Pancreas (tissue), 10 donors: Measurements from ENCODE around the gene CEBPE. TPM values are rescaled to one million over a fixed set of nuclear protein-coding genes. Genes with fewer than 3 reads are reported as not detected.
"Not testable (repeated sequence)": the region's sequence is repeated elsewhere in the genome, so short reads cannot be mapped to it uniquely, and the experiment has no call there.

Experiments
- ATAC-seq, 4 donors: fragments of 200-7000 bp; cut with Tn5 transposase; one replicate each; pipeline versions ENCODE4 v1.8.0 to v1.9.1; 2020; ENCODE audit warnings: mild to moderate bottlenecking in 4 of 4, moderate library complexity in 4 of 4
- DNase-seq, 6 donors: peaks; one replicate each; pipeline ENCODE4 v3.0.0-alpha.2; 2020
- FAIRE-seq: peaks from 2 replicates; lab custom pipeline; 2012; peaks lifted over from hg19 to GRCh38; lab: Jason Lieb, UNC
- H3K27ac ChIP-seq, 4 donors: fragments of 200-600 bp; sonication (generic); 1 replicate in 3 of 4; 2 replicates in 1 of 4; pipeline versions ENCODE4 v1.5.0 to v1.8.0; 2020
- H3K27me3 ChIP-seq, 4 donors: fragments of 200-600 bp; one replicate each; pipeline ENCODE4 v1.8.0; 2021
- H3K36me3 ChIP-seq, 3 donors: fragments of 200-600 bp; sonication (generic) in 1 of 3; one replicate each; pipeline versions ENCODE4 v1.5.0 to v1.8.0; 2020 to 2021
- H3K4me1 ChIP-seq, 3 donors: fragments of 200-600 bp; one replicate each; pipeline ENCODE4 v1.8.0; 2021
- H3K4me3 ChIP-seq, 4 donors: fragments of 200-600 bp; sonication (generic) in 2 of 4; one replicate each; pipeline versions ENCODE4 v1.5.0 to v1.8.0; 2020 to 2021
- H3K9me3 ChIP-seq, 4 donors: fragments of 200-600 bp; one replicate each; pipeline ENCODE4 v1.8.0; 2021
- WGBS, 2 donors: extraction: QIAGEN DNeasy Blood & Tissue Kit; methylation state at CpG; one replicate each; pipeline ENCODE4 v1.1.7; 2013; 5-methylcytosine and 5-hydroxymethylcytosine counted together
- intact Hi-C, 3 donors: fragments of 100-400 bp; cut with DNase I; formaldehyde crosslinking; loops; one replicate each; pipeline versions ENCODE4 v1.11.1 to v1.14.2; 2022
- polyA plus RNA-seq, 2 donors: library from polyadenylated mRNA; stranded (reverse); fragments of 200-250 nt; gene quantifications; one replicate each; pipeline ENCODE4 v1.2.3, GENCODE V29; 2013
- total RNA-seq, 6 donors: library from RNA; stranded (reverse); fragmentation: NEBNext Ultra II Directional in 4 of 6; extraction: Animal tissue kit (Norgen Biotek cat#: 25700) in 4 of 6; gene quantifications; one replicate each; pipeline versions ENCODE4 v1.2.1 to v1.2.4, GENCODE V29; 2021 to 2023
- TF ChIP-seq, protein P1 (sequence below), 4 donors: fragments of 200-600 bp; sonication (generic) in 3 of 4; IDR thresholded peaks; one replicate each; pipeline versions ENCODE4 v1.5.0 to v1.8.0; 2021; ENCODE audit warnings: antibody characterized with exemption in 4 of 4
- donor health status: healthy with polysubstance abuse.
- donor health status: DM: no; HTN: no; CAD: no; lungs with moderate emphysema.
- donor health status: DM: no; HTN: no; CAD: no.
- donor health status: control.
- donor health status: control.
- donor health status: Bipolar disorder and iron deficiency.
- donor health status: DM: yes; HTN: yes; CAD: no.
- donor health status: DM: no; HTN: no; CAD: no.
- donor health status: DM: no; HTN: no; CAD: no.
- donor health status: DM: yes; HTN: yes; CAD: no.

The CEBPE gene
- total and polyA plus RNA-seq, 8 donors, result not detected

DNA sequence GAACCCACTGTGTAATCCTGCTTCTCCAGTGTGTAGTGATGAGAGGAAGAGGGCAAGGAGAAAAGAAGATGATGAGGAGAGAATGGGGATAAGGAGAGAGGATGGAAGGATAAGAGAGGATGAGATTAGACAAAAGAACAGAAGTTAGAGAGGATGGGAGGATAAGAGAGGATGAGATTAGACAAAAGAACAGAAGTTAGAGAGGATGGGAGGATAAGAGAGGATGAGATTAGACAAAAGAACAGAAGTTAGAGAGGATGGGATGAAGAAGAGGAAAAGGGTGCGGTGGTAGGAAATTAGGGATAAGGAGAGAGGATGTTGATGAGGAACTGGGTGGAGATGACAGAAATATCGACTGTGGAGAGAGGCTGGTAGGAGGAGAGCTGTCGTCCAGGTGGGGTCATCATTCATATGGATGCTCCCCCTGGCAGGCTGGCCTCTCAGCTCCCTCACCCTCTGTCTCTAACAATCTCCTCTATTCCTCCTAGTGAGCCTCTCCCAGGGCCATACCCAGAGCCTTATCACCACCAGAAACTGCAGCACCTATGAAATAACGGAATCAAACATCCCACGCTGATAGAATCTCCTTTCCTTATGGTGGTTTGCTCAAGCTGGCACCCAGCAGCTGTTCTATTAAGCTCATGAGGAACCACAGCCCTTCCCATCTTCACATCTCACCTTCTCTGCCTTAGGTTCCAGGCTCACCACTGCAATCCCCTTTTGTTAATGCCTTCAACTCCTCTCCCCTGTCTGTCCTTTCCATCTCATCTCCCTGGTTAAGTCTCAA lies 8.3 kb downstream of the CEBPE start:
- H3K36me3 ChIP-seq, result no peaks in the 10 kb centered on the region
- H3K9me3 ChIP-seq, result no peaks in the 10 kb centered on the region
- FAIRE-seq, result no peak
- no peak overlapping the region for H3K4me3 ChIP-seq
- no peaks in the 10 kb centered on the region for H3K27me3 ChIP-seq
- H3K4me1 ChIP-seq, result no peaks in the 10 kb centered on the region
- no peak overlapping the region for H3K27ac ChIP-seq
- 39 to 52% methylated on average over 5 of the region's 5 CpGs for WGBS, 2 donors
- TF ChIP-seq, protein P1, sequence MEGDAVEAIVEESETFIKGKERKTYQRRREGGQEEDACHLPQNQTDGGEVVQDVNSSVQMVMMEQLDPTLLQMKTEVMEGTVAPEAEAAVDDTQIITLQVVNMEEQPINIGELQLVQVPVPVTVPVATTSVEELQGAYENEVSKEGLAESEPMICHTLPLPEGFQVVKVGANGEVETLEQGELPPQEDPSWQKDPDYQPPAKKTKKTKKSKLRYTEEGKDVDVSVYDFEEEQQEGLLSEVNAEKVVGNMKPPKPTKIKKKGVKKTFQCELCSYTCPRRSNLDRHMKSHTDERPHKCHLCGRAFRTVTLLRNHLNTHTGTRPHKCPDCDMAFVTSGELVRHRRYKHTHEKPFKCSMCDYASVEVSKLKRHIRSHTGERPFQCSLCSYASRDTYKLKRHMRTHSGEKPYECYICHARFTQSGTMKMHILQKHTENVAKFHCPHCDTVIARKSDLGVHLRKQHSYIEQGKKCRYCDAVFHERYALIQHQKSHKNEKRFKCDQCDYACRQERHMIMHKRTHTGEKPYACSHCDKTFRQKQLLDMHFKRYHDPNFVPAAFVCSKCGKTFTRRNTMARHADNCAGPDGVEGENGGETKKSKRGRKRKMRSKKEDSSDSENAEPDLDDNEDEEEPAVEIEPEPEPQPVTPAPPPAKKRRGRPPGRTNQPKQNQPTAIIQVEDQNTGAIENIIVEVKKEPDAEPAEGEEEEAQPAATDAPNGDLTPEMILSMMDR (IDR thresholded peaks at IDR 0.05), result no peak
- no peak for ATAC-seq
- no peak for DNase-seq
- intact Hi-C loops, result loop anchor here in 1 of 3 donors (5.0 kb wide), 1 partner anchor 43 kb away; no protein-coding TSS in a partner anchor

DNA sequence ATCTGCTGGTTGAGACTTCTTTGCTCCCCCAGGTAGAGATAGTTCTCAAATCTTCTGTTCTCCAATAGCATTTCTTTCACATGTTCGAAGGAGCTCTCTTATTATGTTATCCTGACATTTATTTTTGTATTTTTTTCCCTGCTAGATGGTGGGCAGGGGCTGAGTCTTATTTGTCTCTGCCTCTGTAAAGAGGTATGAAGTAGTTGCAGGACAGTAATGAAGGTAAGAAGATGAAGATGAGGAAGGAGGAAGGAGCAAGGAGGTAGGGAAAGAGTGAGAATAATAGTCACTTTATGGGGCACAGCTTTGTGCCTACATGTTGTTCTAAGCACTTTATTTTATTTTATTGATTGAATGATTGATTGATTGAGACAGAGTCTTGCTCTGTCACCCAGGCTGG lies 9.3 kb downstream of the CEBPE start:
- ATAC-seq (no peak), FAIRE-seq (no peak), DNase-seq (no peak)
- WGBS, 2 donors, result 74 to 76% methylated on average over 1 of the region's 1 CpG
- no peaks in the 10 kb centered on the region for H3K9me3 ChIP-seq
- no peaks in the 10 kb centered on the region for H3K36me3 ChIP-seq
- TF ChIP-seq, protein P1 (IDR thresholded peaks at IDR 0.05), result no peak
- no peaks in the 10 kb centered on the region for H3K27me3 ChIP-seq
- no peak overlapping the region for H3K4me3 ChIP-seq
- H3K4me1 ChIP-seq, result no peaks in the 10 kb centered on the region
- intact Hi-C loops, result loop anchor here in 1 of 3 donors (5.0 kb wide), 1 partner anchor 42 kb away; no protein-coding TSS in a partner anchor
- H3K27ac ChIP-seq, result no peak overlapping the region

DNA sequence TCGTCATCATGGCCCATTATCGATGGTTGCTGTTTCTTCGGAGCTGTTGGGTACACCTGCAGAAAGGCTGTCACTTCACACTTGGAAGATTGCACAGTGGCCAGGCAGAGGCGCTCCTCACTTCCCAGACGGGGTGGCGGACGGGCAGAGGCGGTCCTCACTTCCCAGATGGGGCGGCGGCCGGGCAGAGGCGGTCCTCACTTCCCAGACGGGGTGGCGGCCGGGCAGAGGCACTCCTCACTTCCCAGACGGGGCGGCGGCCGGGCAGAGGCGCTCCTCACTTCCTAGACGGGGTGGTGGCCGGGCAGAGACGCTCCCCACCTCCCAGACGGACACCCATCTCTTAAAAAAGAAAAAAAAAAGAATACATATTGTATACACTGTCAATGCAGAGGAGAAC lies 10.9 kb downstream of the CEBPE start:
- H3K27me3 ChIP-seq, intact Hi-C loops, ATAC-seq, H3K36me3 ChIP-seq, DNase-seq, H3K4me1 ChIP-seq, H3K9me3 ChIP-seq, FAIRE-seq, H3K4me3 ChIP-seq, H3K27ac ChIP-seq: not testable (repeated sequence)
- WGBS, 2 donors, result 86 to 90% methylated on average over 24 of the region's 24 CpGs

DNA sequence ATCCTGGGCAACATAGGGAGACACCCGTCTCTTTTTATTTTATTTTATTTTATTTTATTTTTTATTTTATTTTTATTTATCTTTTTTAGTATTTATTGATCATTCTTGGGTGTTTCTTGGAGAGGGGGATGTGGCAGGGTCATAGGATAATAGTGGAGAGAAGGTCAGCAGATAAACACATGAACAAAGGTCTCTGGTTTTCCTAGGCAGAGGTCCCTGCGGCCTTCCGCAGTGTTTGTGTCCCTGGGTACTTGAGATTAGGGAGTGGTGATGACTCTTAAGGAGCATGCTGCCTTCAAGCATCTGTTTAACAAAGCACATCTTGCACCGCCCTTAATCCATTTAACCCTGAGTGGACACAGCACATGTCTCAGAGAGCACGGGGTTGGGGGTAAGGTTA lies 11.4 kb downstream of the CEBPE start:
- 80 to 96% methylated on average over 1 to 2 of the region's 5 CpGs for WGBS, 2 donors
- DNase-seq, result not testable (repeated sequence)

DNA sequence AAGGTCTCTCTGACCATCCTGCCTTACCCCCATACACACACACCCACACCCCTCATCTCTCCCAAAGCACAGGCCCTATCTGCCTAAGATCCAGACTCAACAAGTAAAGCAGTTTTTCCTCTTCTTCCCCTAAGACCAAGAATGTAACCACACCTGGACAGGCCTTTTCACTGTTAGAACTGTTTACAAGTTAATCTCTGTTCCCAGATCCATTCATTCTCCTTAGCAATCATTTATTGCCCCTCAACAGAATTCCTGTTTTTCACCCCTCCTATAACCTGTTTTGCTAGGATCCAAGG lies 12.4 kb downstream of the CEBPE start:
- no peak for ATAC-seq
- Histone ChIP-seq H3K4me3 (no peak overlapping the region), H3K9me3 (no peaks in the 10 kb centered on the region), H3K36me3 (no peaks in the 10 kb centered on the region), H3K27ac (no peak overlapping the region), H3K27me3 (no peaks in the 10 kb centered on the region), H3K4me1 (no peaks in the 10 kb centered on the region)
- intact Hi-C loops, result no loop called here
- FAIRE-seq, result no peak
- TF ChIP-seq, protein P1 (IDR thresholded peaks at IDR 0.05), result no peak
- DNase-seq, result no peak

More for the DNA sequence above, 11.4 kb downstream of the CEBPE start:
- FAIRE-seq, ATAC-seq, H3K4me3 ChIP-seq, H3K27me3 ChIP-seq, H3K36me3 ChIP-seq, H3K9me3 ChIP-seq, H3K4me1 ChIP-seq, intact Hi-C loops, H3K27ac ChIP-seq: not testable (repeated sequence)

DNA sequence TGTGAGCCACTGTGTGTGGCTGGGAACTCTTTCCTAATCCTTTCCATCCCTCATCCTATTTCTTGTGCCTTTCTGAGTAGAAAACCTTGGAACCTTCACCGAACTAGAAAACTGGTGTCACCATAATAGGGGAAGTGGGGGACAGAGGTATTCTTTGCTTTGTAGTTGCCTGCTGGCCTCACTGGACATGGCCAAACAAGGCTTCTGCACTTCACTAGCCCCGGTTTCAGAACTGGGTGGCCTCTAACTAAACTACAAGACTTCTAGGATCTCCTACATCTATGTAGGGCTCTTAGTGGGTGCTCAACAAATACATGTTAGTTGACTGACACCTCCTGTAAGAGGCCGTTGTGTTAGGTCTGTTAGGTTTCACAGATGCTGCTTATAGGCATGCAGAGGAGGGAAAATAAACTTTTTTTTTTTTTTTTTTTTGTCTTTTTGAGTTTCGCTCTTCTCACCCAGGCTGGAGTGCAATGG lies 13.7 kb downstream of the CEBPE start:
- DNase-seq, result no peak
- WGBS, 2 donors, result 77 to 87% methylated on average over 4 of the region's 4 CpGs
- intact Hi-C loops, result no loop called here

More for the DNA sequence above, 13.7 kb downstream of the CEBPE start:
- H3K4me3 ChIP-seq, result no peak overlapping the region
- no peaks in the 10 kb centered on the region for H3K36me3 ChIP-seq
- FAIRE-seq, result no peak
- TF ChIP-seq, protein P1 (IDR thresholded peaks at IDR 0.05), result no peak
- H3K4me1 ChIP-seq, result no peaks in the 10 kb centered on the region
- H3K27me3 ChIP-seq, result no peaks in the 10 kb centered on the region
- no peaks in the 10 kb centered on the region for H3K9me3 ChIP-seq
- ATAC-seq, result no peak
- no peak overlapping the region for H3K27ac ChIP-seq
